Transverse colon (tissue), 4 donors: ENCODE data around the gene ZDHHC21. TPM values are rescaled to one million over a fixed set of nuclear protein-coding genes. Genes with fewer than 3 reads are reported as not detected.

Experiments used
- DNase-seq: peaks from one replicate; pipeline ENCODE4 v3.0.0-alpha.2; 2019
- H3K27ac ChIP-seq, 4 donors: fragments of 200-600 bp; sonication (generic); 2 replicates each; pipeline ENCODE4 v1.5.1; 2016 to 2018; ENCODE audit warnings: inconsistent platforms in 4 of 4
- H3K27me3 ChIP-seq: fragments of 200-600 bp; sonication (generic); 2 replicates; pipeline ENCODE4 v1.5.1; 2017; ENCODE audit warnings: inconsistent platforms
- H3K36me3 ChIP-seq, 4 donors: fragments of 200-600 bp; sonication (generic); 2 replicates each; pipeline ENCODE4 v1.5.1; 2017 to 2019; ENCODE audit warnings: inconsistent platforms in 4 of 4
- H3K4me1 ChIP-seq, 4 donors: fragments of 200-600 bp; sonication (generic); 2 replicates each; pipeline ENCODE4 v1.5.1; 2017 to 2020; ENCODE audit warnings: inconsistent platforms in 4 of 4
- H3K4me3 ChIP-seq, 4 donors: fragments of 200-600 bp; sonication (generic); 1 replicate in 1 of 4; 2 replicates in 3 of 4; pipeline versions ENCODE4 v1.5.1 to v1.6.1; 2017 to 2019; ENCODE audit warnings: inconsistent platforms in 4 of 4
- H3K9me3 ChIP-seq, 2 donors: fragments of 200-600 bp; sonication (generic); 2 replicates each; pipeline ENCODE4 v1.5.1; 2017 to 2019; ENCODE audit warnings: inconsistent platforms in 2 of 2
- CTCF ChIP-seq, 5 experiments: fragments of 200-600 bp in 3 of 5; fragments of 450-650 bp in 2 of 5; sonication (generic) in 3 of 5; IDR thresholded peaks; 1 replicate in 2 of 5; 2 replicates in 3 of 5; pipeline ENCODE4 v1.5.1; 2016 to 2017; ENCODE audit warnings: antibody characterized with exemption in 5 of 5, inconsistent platforms in 3 of 5, mild to moderate bottlenecking in 2 of 5, moderate library complexity in 1 of 5
- EP300 ChIP-seq: sonication (generic); formaldehyde crosslinking; IDR thresholded peaks from one replicate; pipeline ENCODE4 v1.6.1; 2017; ENCODE audit warnings: antibody characterized with exemption, low read depth
- POLR2A ChIP-seq: fragments of 450-650 bp; IDR thresholded peaks from one replicate; pipeline ENCODE4 v1.6.1; 2016; ENCODE audit warnings: antibody characterized with exemption, mild to moderate bottlenecking, moderate library complexity
- POLR2AphosphoS5 ChIP-seq, 3 donors: sonication (generic); formaldehyde crosslinking; IDR thresholded peaks; one replicate each; pipeline ENCODE4 v1.6.1; 2016; ENCODE audit warnings: antibody characterized with exemption in 3 of 3
- WGBS, 2 donors: methylation state at CpG; one replicate each; pipeline ENCODE4 v1.1.5; 2018; ENCODE audit warnings: low coverage in 1 of 2; 5-methylcytosine and 5-hydroxymethylcytosine counted together
- in situ Hi-C, 4 donors: fragments of 200-750 bp; cut with MboI; loops; one replicate each; pipeline versions ENCODE4 v1.15.0 to v1.15.1; 2017; ENCODE audit warnings: low sequenced_read_pairs in 3 of 4, low pct_ligation_motif_present in 1 of 4, low pct_unique_long_range_greater_than_20kb in 1 of 4
- intact Hi-C: fragments of 100-400 bp; cut with DNase I; formaldehyde crosslinking; loops from one replicate; pipeline ENCODE4 v1.15.1; 2023; ENCODE audit warnings: low total_unique reads
- total RNA-seq, 4 donors: library from RNA; depleted of rRNA; stranded (reverse); fragments of >200 nt; gene quantifications; one replicate each; pipeline ENCODE4 v1.1.0, GENCODE V29; 2016

ZDHHC21 gene
- total RNA-seq, 4 donors from 2014 or later = 15.9 to 24.7 (median 21.4) TPM

GRCh38 chr9:14573319-14573718, 119.9 kb downstream of the ZDHHC21 start:
- no peaks in the 10 kb centered on the region for H3K36me3 ChIP-seq
- H3K9me3 ChIP-seq = peaks cover 0 to 1% of the 10 kb centered on the region in 2 donors
- TF ChIP-seq POLR2A (no peak), EP300 (no peak), POLR2AphosphoS5 (IDR thresholded peaks at IDR 0.05) (no peak), CTCF (IDR thresholded peaks at IDR 0.05) (no peak)

GRCh38 chr9:14565352-14566016, 127.7 kb downstream of the ZDHHC21 start:
- Histone ChIP-seq H3K36me3 (no peaks in the 10 kb centered on the region), H3K27me3 (no peaks in the 10 kb centered on the region), H3K4me1 (no peaks in the 10 kb centered on the region), H3K4me3 (no peak overlapping the region), H3K9me3 (no peaks in the 10 kb centered on the region), H3K27ac (no peak overlapping the region)
- intact Hi-C loops (no loop called here), in situ Hi-C loops (no loop called here)
- no peak for DNase-seq
- TF ChIP-seq CTCF (IDR thresholded peaks at IDR 0.05) = no peak
- no peak for TF ChIP-seq EP300
- no peak for TF ChIP-seq POLR2A
- no peak for TF ChIP-seq POLR2AphosphoS5 (IDR thresholded peaks at IDR 0.05)
- WGBS, 2 donors = 56 to 74% methylated on average over 1 to 3 of the region's 4 CpGs

More at GRCh38 chr9:14573319-14573718, 119.9 kb downstream of the ZDHHC21 start:
- Histone ChIP-seq H3K27me3 (no peaks in the 10 kb centered on the region), H3K4me3 (no peak overlapping the region), H3K27ac (no peak overlapping the region), H3K4me1 (no peaks in the 10 kb centered on the region)
- intact Hi-C loops (no loop called here), in situ Hi-C loops (no loop called here)
- no peak for DNase-seq
- WGBS, 2 donors = 55 to 60% methylated on average over 4 of the region's 4 CpGs

- 89 to 93% methylated on average over 6 to 9 of the region's 9 CpGs for WGBS, 2 donors
- intact Hi-C loops = no loop called here
- no peaks in the 10 kb centered on the region for H3K36me3 ChIP-seq
- TF ChIP-seq EP300 (no peak), POLR2AphosphoS5 (IDR thresholded peaks at IDR 0.05) (no peak), POLR2A (no peak), CTCF (IDR thresholded peaks at IDR 0.05) (no peak)
- no peaks in the 10 kb centered on the region for H3K9me3 ChIP-seq
- no peaks in the 10 kb centered on the region for H3K4me1 ChIP-seq
- no peak overlapping the region for H3K4me3 ChIP-seq
- in situ Hi-C loops = no loop called here
- DNase-seq = no peak
- no peaks in the 10 kb centered on the region for H3K27me3 ChIP-seq
- H3K27ac ChIP-seq = no peak overlapping the region
Measured at GRCh38 chr9:14563902-14564624, 129.2 kb downstream of the ZDHHC21 start.

- in situ Hi-C loops = no loop called here
- DNase-seq = no peak
Measured at GRCh38 chr9:14561929-14562405, 131.3 kb downstream of the ZDHHC21 start.

More at GRCh38 chr9:14561929-14562405, 131.3 kb downstream of the ZDHHC21 start:
- WGBS, 2 donors = 43 to 45% methylated on average over 5 to 9 of the region's 9 CpGs
- Histone ChIP-seq H3K9me3 (no peaks in the 10 kb centered on the region), H3K36me3 (no peaks in the 10 kb centered on the region), H3K4me3 (no peak overlapping the region), H3K27me3 (no peaks in the 10 kb centered on the region), H3K4me1 (no peaks in the 10 kb centered on the region), H3K27ac (no peak overlapping the region)
- TF ChIP-seq POLR2AphosphoS5 (IDR thresholded peaks at IDR 0.05) = no peak
- TF ChIP-seq POLR2A = no peak
- TF ChIP-seq CTCF (IDR thresholded peaks at IDR 0.05) = no peak
- no peak for TF ChIP-seq EP300
- intact Hi-C loops = no loop called here
